ENCODE data around the gene MAP4K3. TPM values are rescaled to one million over a fixed set of nuclear protein-coding genes. Genes with fewer than 3 reads are reported as not detected.

The MAP4K3 gene
- total RNA-seq (2022; extraction: Qiagen RNA extraction): 15.7 to 21.3 TPM (median 18.8 TPM) in 5 replicates

GRCh38 chr2:39436592-39437521 lies at the start of gene MAP4K3:
Gene MAP4K3 (minus strand): TSS chr2:39437285. CDS start chr2:39436987, 298 bp downstream.

GRCh38 chr2:39243469-39244123 lies 193.5 kb downstream of the MAP4K3 start, which contains the start of gene CDKL4:
Gene CDKL4 (minus strand): TSS chr2:39243970.

Other genes with a start within 250 kb of the MAP4K3 start
- gene CDKL4, start 193.3 kb downstream of the MAP4K3 start, total RNA-seq (2022; extraction: Qiagen RNA extraction): not detected in 5 replicates
- gene TMEM178A, start 228.6 kb upstream of the MAP4K3 start, total RNA-seq (2022; extraction: Qiagen RNA extraction): 0.10 to 0.16 TPM (median 0.13 TPM) in 5 replicates

Measured in A549 treated with AZD2906 at 1 μM for 4 hours (cell line).